ENCODE data around the gene CYLD.

DNA sequence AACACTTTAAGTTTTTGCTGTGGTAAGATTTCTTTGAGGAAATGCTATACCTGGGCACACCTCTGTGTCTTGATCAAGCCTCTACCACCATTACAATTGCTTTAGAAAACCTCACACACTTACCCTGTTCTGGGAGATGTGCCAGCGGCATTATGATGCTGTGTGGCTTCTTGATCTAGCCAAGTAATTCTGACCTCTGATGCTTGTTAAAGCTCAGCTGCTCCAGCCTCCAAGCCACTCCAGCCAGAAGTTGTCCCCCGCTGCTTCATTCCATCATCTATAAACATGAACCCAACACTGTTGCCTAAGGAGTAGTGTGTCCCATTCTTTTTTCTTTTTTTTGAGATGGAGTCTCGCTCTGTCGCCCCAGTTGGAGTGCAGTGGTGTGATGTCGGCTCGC is 60.1 kb downstream of the CYLD start:
- no peak for TF ChIP-seq NANOG (IDR thresholded peaks at IDR 0.05; ENCODE audit: borderline replicate concordance)
- TF ChIP-seq, protein P1, sequence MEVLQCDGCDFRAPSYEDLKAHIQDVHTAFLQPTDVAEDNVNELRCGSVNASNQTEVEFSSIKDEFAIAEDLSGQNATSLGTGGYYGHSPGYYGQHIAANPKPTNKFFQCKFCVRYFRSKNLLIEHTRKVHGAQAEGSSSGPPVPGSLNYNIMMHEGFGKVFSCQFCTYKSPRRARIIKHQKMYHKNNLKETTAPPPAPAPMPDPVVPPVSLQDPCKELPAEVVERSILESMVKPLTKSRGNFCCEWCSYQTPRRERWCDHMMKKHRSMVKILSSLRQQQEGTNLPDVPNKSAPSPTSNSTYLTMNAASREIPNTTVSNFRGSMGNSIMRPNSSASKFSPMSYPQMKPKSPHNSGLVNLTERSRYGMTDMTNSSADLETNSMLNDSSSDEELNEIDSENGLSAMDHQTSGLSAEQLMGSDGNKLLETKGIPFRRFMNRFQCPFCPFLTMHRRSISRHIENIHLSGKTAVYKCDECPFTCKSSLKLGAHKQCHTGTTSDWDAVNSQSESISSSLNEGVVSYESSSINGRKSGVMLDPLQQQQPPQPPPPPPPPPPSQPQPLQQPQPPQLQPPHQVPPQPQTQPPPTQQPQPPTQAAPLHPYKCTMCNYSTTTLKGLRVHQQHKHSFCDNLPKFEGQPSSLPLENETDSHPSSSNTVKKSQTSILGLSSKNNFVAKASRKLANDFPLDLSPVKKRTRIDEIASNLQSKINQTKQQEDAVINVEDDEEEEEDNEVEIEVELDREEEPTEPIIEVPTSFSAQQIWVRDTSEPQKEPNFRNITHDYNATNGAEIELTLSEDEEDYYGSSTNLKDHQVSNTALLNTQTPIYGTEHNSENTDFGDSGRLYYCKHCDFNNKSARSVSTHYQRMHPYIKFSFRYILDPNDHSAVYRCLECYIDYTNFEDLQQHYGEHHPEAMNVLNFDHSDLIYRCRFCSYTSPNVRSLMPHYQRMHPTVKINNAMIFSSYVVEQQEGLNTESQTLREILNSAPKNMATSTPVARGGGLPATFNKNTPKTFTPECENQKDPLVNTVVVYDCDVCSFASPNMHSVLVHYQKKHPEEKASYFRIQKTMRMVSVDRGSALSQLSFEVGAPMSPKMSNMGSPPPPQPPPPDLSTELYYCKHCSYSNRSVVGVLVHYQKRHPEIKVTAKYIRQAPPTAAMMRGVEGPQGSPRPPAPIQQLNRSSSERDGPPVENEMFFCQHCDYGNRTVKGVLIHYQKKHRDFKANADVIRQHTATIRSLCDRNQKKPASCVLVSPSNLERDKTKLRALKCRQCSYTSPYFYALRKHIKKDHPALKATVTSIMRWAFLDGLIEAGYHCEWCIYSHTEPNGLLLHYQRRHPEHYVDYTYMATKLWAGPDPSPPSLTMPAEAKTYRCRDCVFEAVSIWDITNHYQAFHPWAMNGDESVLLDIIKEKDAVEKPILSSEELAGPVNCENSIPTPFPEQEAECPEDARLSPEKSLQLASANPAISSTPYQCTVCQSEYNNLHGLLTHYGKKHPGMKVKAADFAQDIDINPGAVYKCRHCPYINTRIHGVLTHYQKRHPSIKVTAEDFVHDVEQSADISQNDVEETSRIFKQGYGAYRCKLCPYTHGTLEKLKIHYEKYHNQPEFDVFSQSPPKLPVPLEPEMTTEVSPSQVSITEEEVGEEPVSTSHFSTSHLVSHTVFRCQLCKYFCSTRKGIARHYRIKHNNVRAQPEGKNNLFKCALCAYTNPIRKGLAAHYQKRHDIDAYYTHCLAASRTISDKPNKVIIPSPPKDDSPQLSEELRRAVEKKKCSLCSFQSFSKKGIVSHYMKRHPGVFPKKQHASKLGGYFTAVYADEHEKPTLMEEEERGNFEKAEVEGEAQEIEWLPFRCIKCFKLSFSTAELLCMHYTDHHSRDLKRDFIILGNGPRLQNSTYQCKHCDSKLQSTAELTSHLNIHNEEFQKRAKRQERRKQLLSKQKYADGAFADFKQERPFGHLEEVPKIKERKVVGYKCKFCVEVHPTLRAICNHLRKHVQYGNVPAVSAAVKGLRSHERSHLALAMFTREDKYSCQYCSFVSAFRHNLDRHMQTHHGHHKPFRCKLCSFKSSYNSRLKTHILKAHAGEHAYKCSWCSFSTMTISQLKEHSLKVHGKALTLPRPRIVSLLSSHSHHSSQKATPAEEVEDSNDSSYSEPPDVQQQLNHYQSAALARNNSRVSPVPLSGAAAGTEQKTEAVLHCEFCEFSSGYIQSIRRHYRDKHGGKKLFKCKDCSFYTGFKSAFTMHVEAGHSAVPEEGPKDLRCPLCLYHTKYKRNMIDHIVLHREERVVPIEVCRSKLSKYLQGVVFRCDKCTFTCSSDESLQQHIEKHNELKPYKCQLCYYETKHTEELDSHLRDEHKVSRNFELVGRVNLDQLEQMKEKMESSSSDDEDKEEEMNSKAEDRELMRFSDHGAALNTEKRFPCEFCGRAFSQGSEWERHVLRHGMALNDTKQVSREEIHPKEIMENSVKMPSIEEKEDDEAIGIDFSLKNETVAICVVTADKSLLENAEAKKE (CRISPR knock-in tag; IDR thresholded peaks at IDR 0.05): no peak
- TF ChIP-seq, protein P2, sequence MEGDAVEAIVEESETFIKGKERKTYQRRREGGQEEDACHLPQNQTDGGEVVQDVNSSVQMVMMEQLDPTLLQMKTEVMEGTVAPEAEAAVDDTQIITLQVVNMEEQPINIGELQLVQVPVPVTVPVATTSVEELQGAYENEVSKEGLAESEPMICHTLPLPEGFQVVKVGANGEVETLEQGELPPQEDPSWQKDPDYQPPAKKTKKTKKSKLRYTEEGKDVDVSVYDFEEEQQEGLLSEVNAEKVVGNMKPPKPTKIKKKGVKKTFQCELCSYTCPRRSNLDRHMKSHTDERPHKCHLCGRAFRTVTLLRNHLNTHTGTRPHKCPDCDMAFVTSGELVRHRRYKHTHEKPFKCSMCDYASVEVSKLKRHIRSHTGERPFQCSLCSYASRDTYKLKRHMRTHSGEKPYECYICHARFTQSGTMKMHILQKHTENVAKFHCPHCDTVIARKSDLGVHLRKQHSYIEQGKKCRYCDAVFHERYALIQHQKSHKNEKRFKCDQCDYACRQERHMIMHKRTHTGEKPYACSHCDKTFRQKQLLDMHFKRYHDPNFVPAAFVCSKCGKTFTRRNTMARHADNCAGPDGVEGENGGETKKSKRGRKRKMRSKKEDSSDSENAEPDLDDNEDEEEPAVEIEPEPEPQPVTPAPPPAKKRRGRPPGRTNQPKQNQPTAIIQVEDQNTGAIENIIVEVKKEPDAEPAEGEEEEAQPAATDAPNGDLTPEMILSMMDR (conservative IDR thresholded peaks at IDR 0.05; ENCODE audit: low read depth in 2 of 2): no peak

All from GM23338 (cell line).